Breast epithelium (tissue), 3 donors: Measurements from ENCODE around the gene TECR.

Experiments used
- CTCF ChIP-seq, 3 donors: fragments of 450-650 bp; IDR thresholded peaks; one replicate each; pipeline ENCODE4 v1.5.1; 2016 to 2017; ENCODE audit warnings: antibody characterized with exemption in 3 of 3, mild to moderate bottlenecking in 3 of 3, moderate library complexity in 3 of 3
- POLR2A ChIP-seq: fragments of 450-650 bp; IDR thresholded peaks from one replicate; pipeline ENCODE4 v1.6.1; 2016; ENCODE audit warnings: antibody characterized with exemption, mild to moderate bottlenecking, moderate library complexity

- TF ChIP-seq CTCF (IDR thresholded peaks at IDR 0.05) (peak; percentile 34 to 58 (median 58)), POLR2A (no peak)
These were observed 23.7 kb upstream of the TECR start for GRCh38 chr19:14505488-14506239.
